ENCODE results near the gene MAN1C1.

The MAN1C1 gene

GRCh38 chr1:25821112-25821476 is 204.5 kb downstream of the MAN1C1 start:
- TF ChIP-seq EP300 (IDR thresholded peaks at IDR 0.05; ENCODE audit: borderline replicate concordance) = no peak
- no peak for TF ChIP-seq RAD21 (IDR thresholded peaks at IDR 0.05; ENCODE audit: low read depth)
- no peak for TF ChIP-seq CEBPB (IDR thresholded peaks at IDR 0.05)
- TF ChIP-seq TEAD4 (IDR thresholded peaks at IDR 0.05) = no peak
- no peak for TF ChIP-seq FOXM1 (IDR thresholded peaks at IDR 0.05; ENCODE audit: borderline replicate concordance, low read depth)
- TF ChIP-seq MAX (IDR thresholded peaks at IDR 0.05) = no peak
- no peak for TF ChIP-seq ZBTB7A (IDR thresholded peaks at IDR 0.05; ENCODE audit: low read depth)
- no peak for TF ChIP-seq USF1 (IDR thresholded peaks at IDR 0.05)
- TF ChIP-seq TCF12 (IDR thresholded peaks at IDR 0.05; ENCODE audit: low read depth) = no peak

DNA sequence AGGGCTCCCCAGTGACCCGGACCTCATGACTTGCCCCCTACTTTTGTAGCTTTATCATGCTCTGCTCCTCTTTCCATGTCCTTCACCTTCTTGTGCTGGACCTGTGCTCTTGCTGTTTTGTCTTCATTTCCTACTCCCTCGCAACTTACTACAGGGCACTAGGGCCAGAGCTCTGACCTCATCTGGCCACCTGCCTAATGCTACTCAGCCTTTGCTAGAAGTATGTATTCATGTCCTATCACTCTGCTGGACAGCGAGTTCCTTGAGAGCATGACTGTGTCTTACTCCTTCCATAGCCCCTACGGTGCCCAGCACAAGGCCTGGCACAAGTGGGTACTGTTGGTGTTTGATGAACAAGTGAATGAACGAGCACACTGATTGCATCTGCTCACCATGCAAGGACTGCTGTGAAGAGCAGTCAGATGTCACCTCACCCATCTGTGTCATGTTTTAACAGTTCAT is 205.1 kb downstream of the MAN1C1 start:
- TF ChIP-seq TEAD4 (IDR thresholded peaks at IDR 0.05) (no peak), USF1 (IDR thresholded peaks at IDR 0.05) (no peak), RAD21 (IDR thresholded peaks at IDR 0.05; ENCODE audit: low read depth) (no peak), TAF1 (IDR thresholded peaks at IDR 0.05; ENCODE audit: low read depth) (no peak), CEBPB (IDR thresholded peaks at IDR 0.05) (no peak), TCF12 (IDR thresholded peaks at IDR 0.05; ENCODE audit: low read depth) (no peak), NFIC (IDR thresholded peaks at IDR 0.05) (no peak), ZBTB7A (IDR thresholded peaks at IDR 0.05; ENCODE audit: low read depth) (no peak), EGR1 (IDR thresholded peaks at IDR 0.05) (no peak), YY1 (IDR thresholded peaks at IDR 0.05; ENCODE audit: low read depth) (no peak), CREB1 (IDR thresholded peaks at IDR 0.05; ENCODE audit: low read depth) (no peak), FOXM1 (IDR thresholded peaks at IDR 0.05; ENCODE audit: borderline replicate concordance, low read depth) (no peak), EP300 (IDR thresholded peaks at IDR 0.05; ENCODE audit: borderline replicate concordance) (no peak), REST (IDR thresholded peaks at IDR 0.05; ENCODE audit: low read depth) (no peak; the same call in 1 of the 2 replicates), MAX (IDR thresholded peaks at IDR 0.05) (no peak)

DNA sequence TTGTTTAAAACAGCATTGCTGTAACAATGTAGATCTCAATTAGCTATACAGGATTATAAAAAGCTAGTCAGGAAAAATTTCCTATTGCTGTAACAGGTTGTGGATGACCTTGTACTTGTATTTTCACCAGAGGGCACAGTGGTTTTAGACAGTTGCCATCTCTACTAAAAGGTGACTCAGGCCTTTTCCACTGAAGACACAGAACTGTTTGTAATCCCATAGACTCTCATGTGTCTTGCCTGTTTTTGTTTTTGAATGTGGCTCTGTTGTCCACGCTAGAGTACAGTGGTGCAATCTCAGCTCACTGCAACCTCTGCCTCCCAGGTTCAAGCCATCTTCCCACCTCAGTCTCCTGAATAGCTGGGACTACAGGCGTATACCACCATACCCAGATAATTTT is 209.0 kb downstream of the MAN1C1 start:
- no peak for TF ChIP-seq NFIC (IDR thresholded peaks at IDR 0.05)
- TF ChIP-seq USF1 (IDR thresholded peaks at IDR 0.05) = no peak
- no peak for TF ChIP-seq TEAD4 (IDR thresholded peaks at IDR 0.05)
- no peak for TF ChIP-seq CREB1 (IDR thresholded peaks at IDR 0.05; ENCODE audit: low read depth)
- TF ChIP-seq TAF1 (IDR thresholded peaks at IDR 0.05; ENCODE audit: low read depth) = no peak
- TF ChIP-seq REST (IDR thresholded peaks at IDR 0.05; ENCODE audit: low read depth) = no peak
- TF ChIP-seq YY1 (IDR thresholded peaks at IDR 0.05; ENCODE audit: low read depth) = no peak

DNA sequence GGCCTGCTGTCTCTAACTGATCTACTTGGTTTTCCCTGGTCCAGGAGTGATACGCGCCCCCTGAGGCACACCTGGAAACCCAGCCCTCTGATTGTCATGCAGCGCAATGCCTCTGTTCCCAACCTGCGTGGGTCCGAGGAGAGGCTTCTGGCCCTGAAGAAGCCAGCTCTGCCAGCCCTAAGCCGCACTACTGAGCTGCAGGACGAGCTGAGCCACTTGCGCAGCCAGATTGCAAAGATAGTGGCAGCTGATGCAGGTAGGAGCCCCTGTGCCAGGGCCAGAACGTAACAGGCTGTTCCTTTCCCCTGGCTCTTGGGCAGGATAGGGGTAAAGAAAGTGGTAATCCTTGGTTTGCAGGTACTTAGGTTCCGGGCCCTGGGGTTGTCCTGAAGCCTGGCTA is 210.0 kb downstream of the MAN1C1 start:
- TF ChIP-seq RAD21 (IDR thresholded peaks at IDR 0.05; ENCODE audit: low read depth) (no peak), YY1 (IDR thresholded peaks at IDR 0.05; ENCODE audit: low read depth) (no peak), EGR1 (IDR thresholded peaks at IDR 0.05) (no peak), CREB1 (IDR thresholded peaks at IDR 0.05; ENCODE audit: low read depth) (no peak), TCF12 (IDR thresholded peaks at IDR 0.05; ENCODE audit: low read depth) (no peak), EP300 (IDR thresholded peaks at IDR 0.05; ENCODE audit: borderline replicate concordance) (no peak), REST (IDR thresholded peaks at IDR 0.05; ENCODE audit: low read depth) (no peak), TAF1 (IDR thresholded peaks at IDR 0.05; ENCODE audit: low read depth) (no peak), CEBPB (IDR thresholded peaks at IDR 0.05) (no peak), FOXM1 (IDR thresholded peaks at IDR 0.05; ENCODE audit: borderline replicate concordance, low read depth) (no peak), MAX (IDR thresholded peaks at IDR 0.05) (no peak)
